K562 (cell line): ENCODE measurements around the gene PPP1R15A. TPM values are rescaled to one million over a fixed set of nuclear protein-coding genes. Genes with fewer than 3 reads are reported as not detected.

Source experiments
- ARID1B ChIP-seq: fragments of 450-650 bp; IDR thresholded peaks from 2 replicates; pipeline ENCODE4 v1.6.1; 2016; ENCODE audit warnings: antibody characterized with exemption, mild to moderate bottlenecking, inconsistent platforms
- CHAMP1 ChIP-seq: fragments of 450-650 bp; IDR thresholded peaks from 2 replicates; pipeline ENCODE4 v1.6.1; 2016; ENCODE audit warnings: mild to moderate bottlenecking
- ESRRB ChIP-seq: fragments of 250-450 bp; sonication (Bioruptor Pico); IDR thresholded peaks from 2 replicates; pipeline ENCODE4 v1.5.0; 2020; ENCODE audit warnings: mild to moderate bottlenecking, moderate library complexity, borderline replicate concordance
- HES1 ChIP-seq: fragments of 450-650 bp; IDR thresholded peaks from 2 replicates; pipeline ENCODE4 v1.6.1; 2016; ENCODE audit warnings: low read depth, mild to moderate bottlenecking, moderate library complexity
- NFE2L1 ChIP-seq: fragments of 450-650 bp; IDR thresholded peaks from 2 replicates; pipeline ENCODE4 v1.6.1; 2016; ENCODE audit warnings: missing genetic modification characterization, low read depth, mild to moderate bottlenecking, missing compliant biosample characterization, moderate library complexity, borderline replicate concordance
- TRIM25 ChIP-seq: fragments of 450-650 bp; IDR thresholded peaks from 2 replicates; pipeline ENCODE4 v1.7.0; 2016; ENCODE audit warnings: borderline replicate concordance
- ZFP30 ChIP-seq: fragments of 250-450 bp; sonication (Bioruptor Pico); IDR thresholded peaks from 2 replicates; pipeline ENCODE4 v1.8.0; 2022; ENCODE audit warnings: moderate library complexity, mild to moderate bottlenecking, inconsistent platforms, borderline replicate concordance
- ZFP36 ChIP-seq: fragments of 150-350 bp; IDR thresholded peaks from 2 replicates; pipeline ENCODE4 v1.6.1; 2018; ENCODE audit warnings: low read length, low read depth; ENCODE audit not compliant: partially characterized antibody
- ZNF124 ChIP-seq: sonication (generic); formaldehyde crosslinking; IDR thresholded peaks from 2 replicates; pipeline ENCODE4 v1.8.1; 2022; ENCODE audit warnings: missing genetic modification reagents
- ZNF79 ChIP-seq: fragments of 250-450 bp; sonication (Bioruptor Pico); IDR thresholded peaks from 2 replicates; pipeline ENCODE4 v1.4.0; 2020; ENCODE audit warnings: low read depth, mild to moderate bottlenecking, moderate library complexity
- polyA plus RNA-seq, 8 experiments: library from polyadenylated mRNA; depleted of rRNA in 4 of 8; stranded (reverse) in 5 of 8; unstranded in 3 of 8; fragments of >200 nt; fragmentation: Nextera tagmentation in 2 of 8; fragmentation: Illumina TruSeq in 1 of 8; extraction: Ambion mirVana in 2 of 8; extraction: Trizol in 1 of 8; gene quantifications; 2 replicates each; pipeline versions ENCODE4 v1.2.1 to v1.2.3, GENCODE V29; 2011 to 2014; ENCODE audit warnings: inconsistent platforms in 1 of 8, missing spikeins in 1 of 8
- total RNA-seq, 7 experiments: library from RNA; depleted of rRNA in 6 of 7; stranded (reverse); fragments of >200 nt in 6 of 7; fragmentation: Illumina TruSeq in 2 of 7; extraction: Trizol in 2 of 7; gene quantifications; 2 replicates each; pipeline versions ENCODE4 v1.2.1 to v1.2.3, GENCODE V29; 2011 to 2021; ENCODE audit warnings: low replicate concordance in 1 of 7
- TF ChIP-seq, protein P1 (sequence below): sonication (generic); formaldehyde crosslinking; IDR thresholded peaks from 2 replicates; pipeline ENCODE4 v1.8.0; 2022; ENCODE audit warnings: missing genetic modification reagents, mild to moderate bottlenecking, borderline replicate concordance
- TF ChIP-seq, protein P2 (sequence below): sonication (generic); formaldehyde crosslinking; IDR thresholded peaks from 2 replicates; pipeline ENCODE4 v1.8.0; 2022; ENCODE audit warnings: mild to moderate bottlenecking, low read depth, missing genetic modification reagents
- TF ChIP-seq, protein P3 (sequence below): fragments of 450-650 bp; formaldehyde crosslinking; IDR thresholded peaks from 2 replicates; pipeline ENCODE4 v1.4.0; 2022; ENCODE audit warnings: missing genetic modification characterization
- TF ChIP-seq, protein P4 (sequence below): fragments of 450-650 bp; formaldehyde crosslinking; IDR thresholded peaks from 2 replicates; pipeline ENCODE4 v1.4.0; 2022; ENCODE audit warnings: missing genetic modification characterization

The PPP1R15A gene
- total and polyA plus RNA-seq, 9 of the 15 experiments (the other 6 are each of a cell fraction or from before 2014, with no cell fraction given) = 0.42 to 73.7 (median 44.0) TPM

- TF ChIP-seq, protein P1, sequence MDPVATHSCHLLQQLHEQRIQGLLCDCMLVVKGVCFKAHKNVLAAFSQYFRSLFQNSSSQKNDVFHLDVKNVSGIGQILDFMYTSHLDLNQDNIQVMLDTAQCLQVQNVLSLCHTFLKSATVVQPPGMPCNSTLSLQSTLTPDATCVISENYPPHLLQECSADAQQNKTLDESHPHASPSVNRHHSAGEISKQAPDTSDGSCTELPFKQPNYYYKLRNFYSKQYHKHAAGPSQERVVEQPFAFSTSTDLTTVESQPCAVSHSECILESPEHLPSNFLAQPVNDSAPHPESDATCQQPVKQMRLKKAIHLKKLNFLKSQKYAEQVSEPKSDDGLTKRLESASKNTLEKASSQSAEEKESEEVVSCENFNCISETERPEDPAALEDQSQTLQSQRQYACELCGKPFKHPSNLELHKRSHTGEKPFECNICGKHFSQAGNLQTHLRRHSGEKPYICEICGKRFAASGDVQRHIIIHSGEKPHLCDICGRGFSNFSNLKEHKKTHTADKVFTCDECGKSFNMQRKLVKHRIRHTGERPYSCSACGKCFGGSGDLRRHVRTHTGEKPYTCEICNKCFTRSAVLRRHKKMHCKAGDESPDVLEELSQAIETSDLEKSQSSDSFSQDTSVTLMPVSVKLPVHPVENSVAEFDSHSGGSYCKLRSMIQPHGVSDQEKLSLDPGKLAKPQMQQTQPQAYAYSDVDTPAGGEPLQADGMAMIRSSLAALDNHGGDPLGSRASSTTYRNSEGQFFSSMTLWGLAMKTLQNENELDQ (CRISPR knock-in tag) = no peak
- TF ChIP-seq ZNF79 (no peak), ZNF124 (CRISPR knock-in tag) (no peak), ARID1B (peak; percentile 68), TRIM25 (peak; percentile 96; the same call in 1 of the 2 replicates), NFE2L1 (tag) (no peak), HES1 (0 out of 2 replicates have a peak, but pooled peaks have one; percentile 40), ZFP36 (no peak), CHAMP1 (no peak), ESRRB (CRISPR knock-in tag) (no peak), ZFP30 (no peak)
- TF ChIP-seq, protein P2, sequence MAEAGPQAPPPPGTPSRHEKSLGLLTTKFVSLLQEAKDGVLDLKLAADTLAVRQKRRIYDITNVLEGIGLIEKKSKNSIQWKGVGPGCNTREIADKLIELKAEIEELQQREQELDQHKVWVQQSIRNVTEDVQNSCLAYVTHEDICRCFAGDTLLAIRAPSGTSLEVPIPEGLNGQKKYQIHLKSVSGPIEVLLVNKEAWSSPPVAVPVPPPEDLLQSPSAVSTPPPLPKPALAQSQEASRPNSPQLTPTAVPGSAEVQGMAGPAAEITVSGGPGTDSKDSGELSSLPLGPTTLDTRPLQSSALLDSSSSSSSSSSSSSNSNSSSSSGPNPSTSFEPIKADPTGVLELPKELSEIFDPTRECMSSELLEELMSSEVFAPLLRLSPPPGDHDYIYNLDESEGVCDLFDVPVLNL (CRISPR knock-in tag) = no peak
- TF ChIP-seq, protein P3, sequence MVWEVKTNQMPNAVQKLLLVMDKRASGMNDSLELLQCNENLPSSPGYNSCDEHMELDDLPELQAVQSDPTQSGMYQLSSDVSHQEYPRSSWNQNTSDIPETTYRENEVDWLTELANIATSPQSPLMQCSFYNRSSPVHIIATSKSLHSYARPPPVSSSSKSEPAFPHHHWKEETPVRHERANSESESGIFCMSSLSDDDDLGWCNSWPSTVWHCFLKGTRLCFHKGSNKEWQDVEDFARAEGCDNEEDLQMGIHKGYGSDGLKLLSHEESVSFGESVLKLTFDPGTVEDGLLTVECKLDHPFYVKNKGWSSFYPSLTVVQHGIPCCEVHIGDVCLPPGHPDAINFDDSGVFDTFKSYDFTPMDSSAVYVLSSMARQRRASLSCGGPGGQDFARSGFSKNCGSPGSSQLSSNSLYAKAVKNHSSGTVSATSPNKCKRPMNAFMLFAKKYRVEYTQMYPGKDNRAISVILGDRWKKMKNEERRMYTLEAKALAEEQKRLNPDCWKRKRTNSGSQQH (CRISPR knock-in tag) = peak; percentile 90
- TF ChIP-seq, protein P4, sequence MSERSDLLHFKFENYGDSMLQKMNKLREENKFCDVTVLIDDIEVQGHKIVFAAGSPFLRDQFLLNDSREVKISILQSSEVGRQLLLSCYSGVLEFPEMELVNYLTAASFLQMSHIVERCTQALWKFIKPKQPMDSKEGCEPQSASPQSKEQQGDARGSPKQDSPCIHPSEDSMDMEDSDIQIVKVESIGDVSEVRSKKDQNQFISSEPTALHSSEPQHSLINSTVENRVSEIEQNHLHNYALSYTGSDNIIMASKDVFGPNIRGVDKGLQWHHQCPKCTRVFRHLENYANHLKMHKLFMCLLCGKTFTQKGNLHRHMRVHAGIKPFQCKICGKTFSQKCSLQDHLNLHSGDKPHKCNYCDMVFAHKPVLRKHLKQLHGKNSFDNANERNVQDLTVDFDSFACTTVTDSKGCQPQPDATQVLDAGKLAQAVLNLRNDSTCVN = peak; percentile 83; the same call in 1 of the 2 replicates
Measured at GRCh38 chr19:48868114-48868886, 3.9 kb upstream of the PPP1R15A start, which contains the start of gene PLEKHA4 (continued).
